T-helper 2 cell treated with Interferon-gamma antibody and Interleukin-4, amounts not matched to agents 5 μg/mL and 100 μg/mL, for 36 hours (primary cell): ENCODE measurements around the gene FBXW12.

Source experiments
- DNase-seq: peaks from one replicate; pipeline ENCODE4 v3.0.0; 2021; ENCODE audit warnings: low spot score
- H3K27ac Mint-ChIP-seq: one replicate; pipeline ENCODE4 v1.8.0; 2021; ENCODE audit warnings: mild to moderate bottlenecking, mixed read lengths
- H3K27me3 Mint-ChIP-seq: one replicate; pipeline ENCODE4 v1.8.0; 2021; ENCODE audit warnings: low read depth, mixed read lengths
- H3K36me3 Mint-ChIP-seq: one replicate; pipeline ENCODE4 v1.8.0; 2021; ENCODE audit warnings: low read depth, mixed read lengths
- H3K4me1 Mint-ChIP-seq: one replicate; pipeline ENCODE4 v1.8.0; 2021; ENCODE audit warnings: low read depth, mixed read lengths
- H3K4me3 Mint-ChIP-seq: one replicate; pipeline ENCODE4 v1.8.0; 2022; ENCODE audit warnings: mild to moderate bottlenecking, moderate library complexity, mixed read lengths
- H3K9me3 Mint-ChIP-seq: one replicate; pipeline ENCODE4 v1.8.0; 2021; ENCODE audit warnings: mixed read lengths

FBXW12 gene

GRCh38 chr3:48435774-48436476 lies 63.9 kb downstream of the FBXW12 start:
- H3K36me3 Mint-ChIP-seq, result peaks cover 19% of the 10 kb centered on the region
- no peak overlapping the region for H3K27ac Mint-ChIP-seq
- no peaks in the 10 kb centered on the region for H3K27me3 Mint-ChIP-seq
- no peak overlapping the region for H3K4me3 Mint-ChIP-seq
- peak; percentile 80 for DNase-seq
- no peaks in the 10 kb centered on the region for H3K9me3 Mint-ChIP-seq
- H3K4me1 Mint-ChIP-seq, result peaks cover 17% of the 10 kb centered on the region

DNA sequence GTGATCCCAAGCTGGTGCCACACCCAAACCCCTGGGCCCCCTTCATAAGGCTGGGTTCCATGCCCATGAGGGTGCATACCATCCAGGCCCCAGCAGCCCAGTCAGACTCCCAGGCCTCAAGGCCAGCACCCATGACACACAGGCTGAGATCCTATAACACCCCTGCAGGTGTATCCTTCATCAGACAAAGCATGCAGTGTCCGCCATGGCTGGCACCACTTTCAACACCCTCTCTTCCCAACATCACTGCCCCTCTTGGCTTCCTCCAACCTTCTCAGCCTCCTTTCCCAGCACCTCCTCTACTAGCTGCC lies 64.4 kb downstream of the FBXW12 start:
- Mint-ChIP-seq H3K36me3 (peaks cover 22% of the 10 kb centered on the region), H3K4me3 (no peak overlapping the region), H3K27me3 (no peaks in the 10 kb centered on the region), H3K27ac (no peak overlapping the region), H3K4me1 (peaks cover 18% of the 10 kb centered on the region), H3K9me3 (no peaks in the 10 kb centered on the region)
- no peak for DNase-seq

DNA sequence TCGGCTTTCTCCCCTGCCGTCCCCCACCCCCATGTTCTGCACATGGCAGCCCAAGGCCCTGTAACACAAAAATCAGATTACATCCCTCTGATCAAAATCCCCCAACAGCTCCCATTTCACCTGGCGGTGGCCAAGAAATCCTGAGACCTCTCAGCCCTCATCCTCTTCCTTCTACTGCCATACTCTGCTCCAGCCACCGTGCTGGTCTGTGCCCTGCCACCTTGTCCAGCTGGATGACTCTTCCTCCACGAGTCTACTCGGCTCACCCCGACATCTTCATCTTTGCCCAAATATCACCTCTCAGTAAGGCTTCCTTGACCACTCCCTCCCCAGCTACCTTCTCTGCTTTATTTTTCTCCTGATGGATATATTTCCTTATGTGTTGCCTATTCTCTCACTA lies 64.8 kb downstream of the FBXW12 start:
- Mint-ChIP-seq H3K4me3 (no peak overlapping the region), H3K9me3 (no peaks in the 10 kb centered on the region), H3K27me3 (no peaks in the 10 kb centered on the region), H3K36me3 (peaks cover 22% of the 10 kb centered on the region), H3K4me1 (peaks cover 22% of the 10 kb centered on the region), H3K27ac (no peak overlapping the region)
- no peak for DNase-seq

DNA sequence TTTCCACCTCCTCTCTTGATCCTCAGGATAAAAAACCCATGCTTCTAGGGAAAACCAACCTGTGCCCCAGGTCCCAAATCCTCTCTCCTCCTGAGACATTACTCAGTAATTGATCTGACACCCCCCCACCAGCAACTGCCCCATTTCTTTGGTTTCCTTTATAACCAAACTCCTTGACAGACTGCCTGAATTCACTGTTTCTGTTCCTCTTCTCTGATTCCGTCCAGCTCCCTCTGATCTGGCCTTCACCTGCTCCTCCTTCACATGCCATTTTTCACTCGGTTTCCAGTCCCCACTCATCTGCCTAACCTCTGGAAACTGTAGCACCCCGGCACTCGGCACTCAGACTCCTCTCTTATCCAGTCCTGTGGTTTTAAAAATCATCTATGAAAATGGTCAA lies 65.8 kb downstream of the FBXW12 start:
- no peak overlapping the region for H3K4me3 Mint-ChIP-seq
- no peaks in the 10 kb centered on the region for H3K9me3 Mint-ChIP-seq
- H3K27me3 Mint-ChIP-seq, result no peaks in the 10 kb centered on the region
- H3K27ac Mint-ChIP-seq, result no peak overlapping the region
- DNase-seq, result no peak
- peaks cover 26% of the 10 kb centered on the region for H3K36me3 Mint-ChIP-seq
- H3K4me1 Mint-ChIP-seq, result peaks cover 26% of the 10 kb centered on the region

- H3K4me1 Mint-ChIP-seq, result peaks cover 26% of the 10 kb centered on the region
- no peaks in the 10 kb centered on the region for H3K9me3 Mint-ChIP-seq
- DNase-seq, result peak; percentile 98
- no peaks in the 10 kb centered on the region for H3K27me3 Mint-ChIP-seq
- peak within 1 kb of the TSS; percentile 99 for H3K4me3 Mint-ChIP-seq
- peaks cover 37% of the 10 kb centered on the region for H3K36me3 Mint-ChIP-seq
- H3K27ac Mint-ChIP-seq, result peak within 1 kb of the TSS; percentile 95
Measured at GRCh38 chr3:48439820-48440589, 68.0 kb downstream of the FBXW12 start, which contains the start of the genes CCDC51 and TMA7. Gene CCDC51 (minus strand): TSS chr3:48440119. CDS start chr3:48435128, 4,991 bp downstream. Gene TMA7 (plus strand): TSS chr3:48440257. CDS start chr3:48440297, 40 bp downstream.

DNA sequence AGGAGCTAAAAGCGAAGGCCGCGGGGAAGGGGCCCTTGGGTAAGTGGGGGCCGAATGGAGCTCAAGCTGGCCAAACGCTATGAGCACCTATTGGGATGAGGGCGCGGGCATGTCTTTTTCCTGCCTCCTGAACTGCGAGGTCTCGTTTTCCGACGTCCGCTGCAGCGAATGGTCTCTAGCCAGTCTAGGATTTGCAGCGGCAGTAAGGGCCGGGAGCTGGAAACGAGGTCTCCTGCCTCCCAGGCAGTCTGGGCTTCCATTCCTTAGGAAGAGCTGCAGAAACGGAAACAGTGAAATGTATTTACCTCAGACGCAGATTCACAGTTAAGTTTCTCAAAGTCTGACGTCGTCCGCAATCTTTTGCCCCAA lies 68.6 kb downstream of the FBXW12 start:
- no peaks in the 10 kb centered on the region for H3K27me3 Mint-ChIP-seq
- peak overlapping the region; percentile 95 for H3K27ac Mint-ChIP-seq
- DNase-seq, result no peak
- H3K36me3 Mint-ChIP-seq, result peaks cover 37% of the 10 kb centered on the region
- H3K9me3 Mint-ChIP-seq, result no peaks in the 10 kb centered on the region
- peaks cover 24% of the 10 kb centered on the region for H3K4me1 Mint-ChIP-seq
- H3K4me3 Mint-ChIP-seq, result peak overlapping the region; percentile 99

DNA sequence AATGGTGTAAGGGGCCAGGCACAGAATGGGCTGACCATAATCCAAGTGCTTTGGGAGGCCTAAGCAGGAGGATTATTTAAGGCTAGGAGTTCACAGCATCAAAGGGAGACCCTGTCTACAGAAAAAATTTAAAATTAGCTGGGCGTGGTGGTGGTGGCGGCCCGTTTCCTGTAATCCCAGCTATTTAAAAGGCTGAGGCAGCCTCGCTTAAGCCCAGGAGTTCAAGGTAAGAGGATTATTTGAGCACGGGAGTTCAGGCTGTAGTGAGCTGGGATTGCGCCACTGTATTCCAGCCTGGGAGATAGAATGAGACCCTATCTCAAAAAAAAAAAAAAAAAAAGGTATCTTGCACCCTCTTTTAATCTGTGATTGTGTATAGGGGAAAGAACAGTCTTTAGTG lies 69.9 kb downstream of the FBXW12 start:
- Mint-ChIP-seq H3K27ac (peak overlapping the region; percentile 53), H3K36me3 (peaks cover 37% of the 10 kb centered on the region), H3K4me1 (peaks cover 31% of the 10 kb centered on the region), H3K27me3 (no peaks in the 10 kb centered on the region), H3K9me3 (no peaks in the 10 kb centered on the region), H3K4me3 (peak overlapping the region; percentile 99)
- no peak for DNase-seq
